Right kidney (tissue), 9 donors: ENCODE results near the gene CYB561D2.
A peak's percentile ranks its signal among the peaks of the same experiment; 100 is the strongest.
"Not testable (repeated sequence)": the region's sequence is repeated elsewhere in the genome, so short reads cannot be mapped to it uniquely, and the experiment has no call there.

ENCODE experiments used
- DNase-seq: peaks from one replicate; pipeline ENCODE4 v3.0.0-alpha.2; 2016
- long read RNA-seq, 8 donors: transcript quantifications; one replicate each; lab custom pipeline, GENCODE V29; 2026

CYB561D2 gene
- long read RNA-seq, donor 1, transcript CYB561D2-201 (4 exons, 1,225 nt), result major isoform, 6 of 26 reads
- long read RNA-seq, donor 1, partial matches to known transcripts, result 14 of 26 reads
- long read RNA-seq, donor 1, other reads (novel, unspliced or antisense), result 0 of 26 reads
- long read RNA-seq, donor 2, partial matches to known transcripts, result 0 of 8 reads
- long read RNA-seq, donor 2, other reads (novel, unspliced or antisense), result 0 of 8 reads
- long read RNA-seq, donor 3, partial matches to known transcripts, result 0 of 10 reads
- long read RNA-seq, donor 3, other reads (novel, unspliced or antisense), result 0 of 10 reads
- long read RNA-seq, donor 4, partial matches to known transcripts, result 0 of 6 reads
- long read RNA-seq, donor 4, other reads (novel, unspliced or antisense), result 0 of 6 reads
- long read RNA-seq, donor 5, partial matches to known transcripts, result 0 of 4 reads
- long read RNA-seq, donor 5, other reads (novel, unspliced or antisense), result 0 of 4 reads
- long read RNA-seq, donor 6, transcript CYB561D2-205 (4 exons, 1,319 nt), result major isoform, 7 of 25 reads
- long read RNA-seq, donor 6, partial matches to known transcripts, result 17 of 25 reads
- long read RNA-seq, donor 6, other reads (novel, unspliced or antisense), result 0 of 25 reads
- long read RNA-seq, donor 7, transcript CYB561D2-201 (4 exons, 1,225 nt), result major isoform, 5 of 12 reads
- long read RNA-seq, donor 7, transcript CYB561D2-205 (4 exons, 1,319 nt), result major isoform, 5 of 12 reads
- long read RNA-seq, donor 7, partial matches to known transcripts, result 0 of 12 reads
- long read RNA-seq, donor 7, other reads (novel, unspliced or antisense), result 0 of 12 reads
- long read RNA-seq, donor 8, partial matches to known transcripts, result 0 of 10 reads
- long read RNA-seq, donor 8, other reads (novel, unspliced or antisense), result 0 of 10 reads

DNA sequence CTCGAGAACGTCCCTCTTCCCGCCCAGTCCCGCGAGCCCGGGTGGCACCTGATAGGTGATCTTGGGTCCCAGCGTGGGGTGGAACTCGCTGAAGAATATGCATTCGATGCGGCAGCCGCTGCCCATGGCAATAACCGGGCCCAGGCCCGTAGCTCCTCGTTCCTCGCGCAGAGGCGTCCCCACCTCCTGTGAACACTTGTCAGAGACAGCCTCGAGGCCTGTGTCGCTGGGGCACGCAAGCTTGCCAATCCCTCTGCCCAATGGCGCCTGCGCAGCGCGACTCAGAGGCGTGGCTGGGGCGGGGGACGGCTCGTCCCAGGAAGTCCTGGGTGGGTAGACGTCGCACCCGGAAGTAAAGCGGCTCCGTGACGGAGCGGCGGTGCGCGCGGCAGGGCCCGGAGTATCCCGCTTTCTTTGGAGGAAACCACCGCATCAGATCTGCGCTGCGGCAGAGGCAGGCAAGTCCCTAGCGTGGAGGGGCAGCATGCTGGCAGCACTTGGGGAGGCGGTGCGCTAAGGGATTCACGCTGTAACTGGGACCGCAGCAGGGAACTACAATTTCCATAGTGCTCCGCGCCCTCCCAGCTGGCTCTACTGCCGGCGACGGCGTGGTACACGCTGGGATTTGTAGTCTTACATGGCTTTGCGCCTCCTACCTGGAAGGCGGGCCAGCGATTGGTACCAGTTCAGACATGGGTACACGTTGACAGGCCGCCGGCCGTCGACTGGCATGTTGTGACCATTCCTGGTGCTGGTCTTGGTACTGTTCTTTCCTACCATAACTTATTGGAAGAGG lies at the start of gene CYB561D2, which contains the start of gene NPRL2:
Gene CYB561D2, plus strand, starts transcription at position 336 of the 796 bp plus-strand sequence. CDS start 572 bp downstream, outside the sequence.
Gene NPRL2, minus strand, starts transcription at position 249 of the 796 bp plus-strand sequence. Its CDS starts 123 bp downstream, at position 126.
- peak; percentile 99 for DNase-seq

DNA sequence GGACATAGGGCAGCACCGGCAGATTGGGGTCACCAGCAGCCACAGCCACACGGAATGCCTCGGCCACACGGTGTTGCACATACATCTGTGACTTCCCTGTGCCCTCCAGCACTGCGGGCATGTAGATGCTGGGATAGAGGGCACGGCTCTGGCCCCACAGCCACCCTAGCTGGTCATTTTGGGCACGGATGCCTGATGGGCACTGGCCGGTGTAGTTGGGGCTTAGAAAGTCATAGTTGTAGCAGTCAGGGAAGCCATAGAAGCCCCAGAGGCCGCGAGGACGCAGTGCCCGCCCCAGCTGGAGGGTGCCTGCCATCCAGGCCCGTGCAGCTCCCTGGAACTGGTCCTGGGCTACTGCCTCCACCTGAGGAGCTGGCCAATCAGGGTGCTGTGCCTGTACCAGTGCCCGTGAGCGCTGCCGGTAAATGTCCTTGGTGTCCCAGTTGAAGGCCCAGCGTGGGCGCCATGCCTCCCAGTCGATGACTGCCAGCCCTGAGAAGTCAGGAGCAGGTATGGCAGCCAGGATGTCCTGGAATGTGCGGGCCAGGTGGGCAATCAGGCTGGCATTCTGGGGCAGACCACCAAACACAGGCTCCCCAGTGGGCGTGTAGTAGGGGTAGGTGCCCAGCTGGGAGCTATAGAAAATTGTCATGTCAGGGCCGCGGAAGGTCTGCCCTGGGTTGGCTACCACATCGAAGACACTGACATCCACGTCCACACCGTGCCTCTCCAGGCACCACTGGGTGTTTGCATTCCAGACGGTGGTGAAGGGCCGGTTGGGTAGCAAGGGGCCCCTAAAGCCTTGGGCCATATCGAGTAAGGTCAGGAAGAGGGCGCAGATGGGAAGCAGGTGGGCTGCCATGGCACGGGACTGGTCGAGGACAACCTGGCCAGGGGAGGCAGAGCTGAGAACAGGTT lies 48.3 kb upstream of the CYB561D2 start:
- no peak for DNase-seq

DNA sequence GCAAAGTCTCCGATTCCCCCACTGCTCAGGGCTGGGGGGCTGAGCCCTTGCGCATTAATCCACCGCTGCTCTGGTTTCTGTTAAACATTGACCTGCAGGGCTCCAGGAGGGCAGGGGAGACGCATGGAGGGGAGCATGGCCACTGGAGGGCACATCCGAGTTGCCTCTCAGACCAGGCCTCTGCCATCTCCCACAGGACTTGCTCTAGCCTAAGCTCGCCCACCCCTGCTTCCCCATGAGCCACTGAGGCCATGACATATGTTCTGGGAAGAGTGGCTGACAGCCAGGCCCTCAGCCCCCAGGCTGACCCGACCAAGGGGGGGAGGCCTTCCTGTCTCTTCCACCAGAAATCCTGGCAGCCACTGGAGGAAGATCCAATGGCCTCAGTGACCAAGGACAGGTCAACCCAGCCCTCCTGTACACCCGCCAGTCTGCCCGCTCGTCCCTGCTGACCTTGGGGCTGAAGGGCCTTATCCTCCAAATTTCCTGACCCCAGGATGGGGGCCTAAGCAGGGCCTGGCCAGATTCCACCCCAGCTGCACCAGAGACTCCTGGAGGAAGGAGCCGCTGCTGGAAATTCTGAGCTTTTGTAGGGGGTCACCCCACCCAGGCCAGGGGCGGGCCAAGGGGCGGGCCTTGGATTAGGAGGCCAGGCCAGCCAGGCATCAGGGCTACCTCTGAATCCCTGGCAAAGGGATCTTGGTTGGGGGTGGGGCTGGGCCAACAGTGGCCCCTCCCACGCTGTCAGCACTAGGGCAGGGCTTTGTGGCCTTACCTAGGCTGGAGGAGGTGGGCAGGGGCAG lies 47.4 kb upstream of the CYB561D2 start, which contains the start of gene HYAL1:
Gene HYAL1, minus strand, starts transcription at position 562 of the 803 bp plus-strand sequence. CDS start 618 bp downstream, outside the sequence.
- DNase-seq, result peak; percentile 59

GRCh38 chr3:50304601-50305000 lies 46.1 kb upstream of the CYB561D2 start:
- no peak for DNase-seq

DNA sequence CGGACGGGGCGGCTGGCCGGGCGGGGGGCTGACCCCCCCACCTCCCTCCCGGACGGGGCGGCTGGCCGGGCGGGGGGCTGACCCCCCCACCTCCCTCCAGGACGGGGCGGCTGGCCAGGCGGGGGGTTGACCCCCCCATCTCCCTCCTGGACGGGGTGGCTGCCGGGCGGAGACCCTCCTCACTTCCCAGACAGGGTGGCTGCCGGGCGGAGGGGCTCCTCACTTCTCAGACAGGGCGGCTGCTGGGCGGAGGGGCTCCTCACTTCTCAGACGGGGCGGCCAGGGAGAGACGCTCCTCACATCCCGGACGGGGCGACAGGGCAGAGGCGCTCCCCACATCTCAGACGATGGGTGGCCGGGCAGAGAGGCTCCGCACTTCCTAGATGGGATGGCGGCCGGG lies 38.6 kb upstream of the CYB561D2 start:
- not testable (repeated sequence) for DNase-seq

- DNase-seq, result no peak
Observed at GRCh38 chr3:50314342-50314741, 36.3 kb upstream of the CYB561D2 start.

DNA sequence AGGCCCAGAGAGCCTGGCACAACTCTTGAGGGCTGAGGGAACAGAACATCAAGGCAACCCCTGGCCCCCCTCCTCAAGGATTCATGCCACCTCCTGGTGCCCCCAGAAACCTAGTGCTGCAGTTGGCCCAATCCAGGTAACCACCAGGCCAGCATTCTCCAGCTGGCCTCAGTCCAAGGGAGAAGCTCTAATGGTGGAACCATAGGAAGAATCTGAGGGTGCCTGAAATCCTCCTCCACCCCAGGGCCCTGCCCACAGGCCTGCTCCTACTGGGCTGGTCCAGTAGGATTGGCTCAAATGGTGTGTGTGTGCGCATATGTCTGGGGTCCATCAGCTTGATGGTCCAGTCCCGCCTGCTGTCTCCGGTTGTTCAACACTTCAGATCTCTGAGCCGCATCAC lies 35.8 kb upstream of the CYB561D2 start:
- no peak for DNase-seq

- DNase-seq, result no peak
Observed at GRCh38 chr3:50316657-50317242, 33.9 kb upstream of the CYB561D2 start.

DNA sequence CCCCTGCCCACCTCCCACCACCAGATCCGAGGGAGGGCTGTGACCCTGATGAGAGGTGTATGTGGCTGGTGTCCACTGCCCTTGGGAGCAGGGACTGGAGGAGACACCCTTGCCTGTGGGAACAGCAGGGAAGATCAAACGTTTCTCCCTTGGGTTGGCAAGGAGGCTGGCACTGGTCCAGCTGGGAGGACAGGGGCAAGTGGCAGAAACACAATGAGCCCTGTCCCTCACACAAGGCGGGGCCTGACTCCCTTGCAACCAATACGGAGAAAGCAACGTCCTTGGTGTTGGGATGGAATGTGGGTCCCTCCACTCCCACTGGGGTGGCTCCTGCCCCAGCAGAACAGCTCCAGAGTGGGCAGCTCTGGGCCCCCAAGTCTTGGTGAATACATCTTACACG lies 33.4 kb upstream of the CYB561D2 start:
- DNase-seq, result no peak

DNA sequence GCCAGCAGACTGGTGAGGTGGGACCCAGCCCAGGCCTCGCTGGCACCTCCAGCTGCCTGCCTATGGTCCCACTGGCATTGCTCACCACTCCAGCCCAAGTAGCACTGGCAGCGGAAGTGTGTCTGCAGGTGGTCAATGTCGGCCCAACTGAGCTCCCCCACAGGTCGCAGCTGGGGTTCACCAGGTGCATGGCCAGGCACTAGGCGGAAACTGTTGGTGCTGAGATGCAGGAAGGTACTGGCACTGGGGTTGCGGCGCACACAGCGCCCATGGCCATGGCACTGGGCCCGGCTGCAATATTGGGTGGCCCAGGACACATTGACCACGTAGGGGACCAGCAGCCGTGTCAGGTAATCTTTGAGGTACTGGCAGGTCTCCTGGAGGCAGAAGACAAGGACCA lies 32.5 kb upstream of the CYB561D2 start:
- DNase-seq, result no peak

GRCh38 chr3:50318615-50319014 lies 32.0 kb upstream of the CYB561D2 start:
- no peak for DNase-seq

GRCh38 chr3:50319181-50319893 lies 31.3 kb upstream of the CYB561D2 start:
- no peak for DNase-seq

DNA sequence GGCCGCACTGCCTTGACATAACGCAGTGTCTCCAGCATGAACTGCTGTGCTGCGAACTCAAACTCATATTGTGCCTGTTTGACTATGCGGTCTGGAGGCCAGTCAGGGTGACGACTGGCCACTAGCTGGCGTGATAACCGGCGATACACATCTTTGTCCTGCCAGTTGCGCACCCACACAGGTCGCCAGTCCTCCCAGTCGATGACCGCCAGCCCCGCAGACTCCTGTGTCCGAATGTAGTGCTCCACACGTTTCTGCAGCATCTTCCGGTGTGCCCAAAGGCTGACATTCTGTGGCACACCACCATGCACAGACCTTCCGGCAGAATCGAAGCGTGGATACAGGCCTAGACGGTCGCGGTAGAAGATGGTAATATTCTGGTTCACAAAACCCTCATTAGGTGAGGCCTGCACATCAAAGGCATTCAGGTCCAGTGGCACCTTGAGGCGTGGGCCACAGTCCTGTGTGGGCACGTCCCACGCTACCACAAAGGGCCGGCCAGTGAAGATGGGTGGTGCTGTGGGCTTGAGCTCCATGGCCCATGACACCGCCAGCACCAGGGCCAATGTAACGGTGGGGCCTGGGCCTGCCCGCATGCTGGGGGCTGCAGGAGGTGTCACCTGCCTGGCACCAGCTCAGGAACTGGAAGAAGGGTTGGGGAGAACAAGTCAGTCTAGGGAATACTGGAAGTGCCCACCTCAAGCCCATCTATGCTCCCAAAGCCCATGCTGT lies 30.6 kb upstream of the CYB561D2 start:
- no peak for DNase-seq

GRCh38 chr3:50320853-50321335 lies 29.8 kb upstream of the CYB561D2 start:
- DNase-seq, result peak; percentile 99

DNA sequence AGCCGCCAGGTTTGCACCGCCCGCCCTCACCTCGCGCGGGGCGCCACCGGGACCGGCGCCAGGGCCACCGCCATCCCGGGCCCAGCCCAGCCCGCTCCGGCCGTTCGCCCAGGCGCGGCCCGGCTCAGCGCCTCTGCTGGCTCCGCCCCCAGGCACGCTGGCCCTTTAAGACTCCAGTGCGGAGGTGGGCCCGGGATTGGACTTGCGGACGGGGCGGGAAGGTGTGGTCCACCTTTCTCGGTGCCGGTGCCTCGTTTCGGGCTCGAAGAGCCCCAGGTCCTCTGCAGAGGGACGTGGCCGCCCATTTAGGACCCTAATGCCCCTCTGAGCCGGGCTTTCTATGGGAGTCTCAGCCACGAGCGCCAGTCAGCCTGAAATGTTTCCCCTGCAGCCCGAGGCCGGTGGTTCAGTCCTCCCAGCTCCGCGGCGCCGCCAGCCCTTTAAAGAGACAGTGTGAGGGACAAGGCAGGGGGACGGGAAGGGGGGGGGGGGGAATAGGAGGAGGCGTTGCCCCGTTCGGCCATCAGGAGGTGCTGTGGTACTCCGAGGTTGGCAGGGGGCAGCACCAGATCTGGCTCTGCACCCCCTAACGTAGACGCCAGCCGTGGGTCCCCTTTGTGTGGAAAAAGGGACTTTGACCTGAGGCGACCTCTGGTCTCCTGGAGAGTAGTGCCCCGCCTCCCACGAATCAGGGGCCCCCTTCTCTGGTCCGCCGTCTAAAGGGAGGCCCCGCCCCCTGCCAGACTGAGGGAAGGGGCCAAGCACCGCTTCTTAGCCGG lies 29.1 kb upstream of the CYB561D2 start:
- DNase-seq, result peak; percentile 100

DNA sequence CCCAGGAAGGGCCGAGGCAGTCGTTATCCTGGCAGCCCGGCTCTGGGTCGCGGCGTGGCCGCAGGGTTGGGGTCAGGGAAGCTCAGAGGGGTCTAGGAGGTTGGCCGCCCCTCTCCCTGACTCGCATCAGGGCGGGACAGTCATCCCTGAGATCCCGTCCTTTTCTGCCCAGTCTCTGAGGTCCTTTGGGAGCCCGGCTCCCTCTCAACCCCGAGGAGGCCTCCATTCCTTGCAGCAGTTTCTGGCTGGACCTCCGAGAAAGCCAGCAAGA lies 28.6 kb upstream of the CYB561D2 start:
- DNase-seq, result no peak

GRCh38 chr3:50322386-50323091 lies 28.1 kb upstream of the CYB561D2 start, which contains the start of gene HYAL2:
HYAL2 (minus strand) TSS chr3:50322745; CDS start chr3:50320489, 2,256 bp downstream.
- DNase-seq, result peak; percentile 73
